IMR-90 (cell line): Measurements from ENCODE around the gene H19. TPM values are rescaled to one million over a fixed set of nuclear protein-coding genes. Genes with fewer than 3 reads are reported as not detected.

Source experiments
- ATAC-seq: fragments of 200-7000 bp; cut with Tn5 transposase; 2 replicates; pipeline ENCODE4 v1.9.1; 2020; ENCODE audit warnings: low read depth, mild to moderate bottlenecking, moderate library complexity
- BruUV-seq: library from RNA; stranded (reverse); fragments of 400-500 nt; replicated peaks from 2 replicates; lab custom pipeline; 2021; lab: Mats Ljungman, UMichigan
- CTCF ChIA-PET: fragments of 300-600 bp; formaldehyde crosslinking; extraction: SDS; loops from one replicate; lab custom pipeline; 2021; ENCODE audit warnings: antibody characterized with exemption; lab: Yijun Ruan, JAX
- POLR2A ChIA-PET: fragments of 300-600 bp; sonication (Branson Sonifier 250); formaldehyde crosslinking; loops from one replicate; lab custom pipeline; 2022; ENCODE audit warnings: antibody characterized with exemption; ENCODE audit not compliant: unreplicated experiment; lab: Charles Lee
- DNase-seq: peaks from one replicate; pipeline ENCODE4 v3.0.0; 2013
- H2AFZ ChIP-seq: replicated peaks from 2 replicates; pipeline ENCODE3; 2013; ENCODE audit warnings: low read length, mild to moderate bottlenecking; ENCODE audit not compliant: poor library complexity
- H2AK5ac ChIP-seq: 2 replicates; pipeline ENCODE4 v1.6.1; 2013; ENCODE audit warnings: low read depth, low read length, inconsistent platforms
- H2AK9ac ChIP-seq: replicated peaks from 2 replicates; pipeline ENCODE3; 2013; ENCODE audit warnings: mild to moderate bottlenecking, low read depth, low read length, moderate library complexity; ENCODE audit not compliant: poor library complexity
- H2BK120ac ChIP-seq: 2 replicates; pipeline ENCODE4 v1.6.1; 2013; ENCODE audit warnings: low read depth, low read length, inconsistent platforms
- H2BK15ac ChIP-seq: 3 replicates; pipeline ENCODE4 v1.6.1; 2013; ENCODE audit warnings: low read depth, low read length, inconsistent platforms
- H2BK20ac ChIP-seq: 2 replicates; pipeline ENCODE4 v1.6.1; 2013; ENCODE audit warnings: low read depth, mild to moderate bottlenecking, inconsistent platforms, low read length, moderate library complexity
- H2BK5ac ChIP-seq: 2 replicates; pipeline ENCODE4 v1.6.1; 2013; ENCODE audit warnings: mild to moderate bottlenecking, low read depth, low read length, inconsistent platforms; ENCODE audit not compliant: poor library complexity, severe bottlenecking
- H3K14ac ChIP-seq: replicated peaks from 2 replicates; pipeline ENCODE4 v1.6.1; 2013; ENCODE audit warnings: low read depth, low read length, inconsistent platforms
- H3K18ac ChIP-seq: 2 replicates; pipeline ENCODE4 v1.6.1; 2013; ENCODE audit warnings: low read depth, low read length, control low read depth
- H3K23ac ChIP-seq: 2 replicates; pipeline ENCODE4 v1.6.1; 2013; ENCODE audit warnings: low read depth, low read length, inconsistent platforms
- H3K27ac ChIP-seq: 2 replicates; pipeline ENCODE4 v1.5.1; 2013; ENCODE audit warnings: mild to moderate bottlenecking, control low read depth, low read length; ENCODE audit not compliant: insufficient read depth
- H3K27me3 ChIP-seq: 2 replicates; pipeline ENCODE4 v1.6.1; 2013; ENCODE audit warnings: low read length; ENCODE audit not compliant: control insufficient read depth, insufficient read depth
- H3K36me3 ChIP-seq: 2 replicates; pipeline ENCODE4 v1.6.1; 2013; ENCODE audit warnings: low read length, mixed read lengths; ENCODE audit not compliant: control insufficient read depth, insufficient read depth
- H3K4ac ChIP-seq: 2 replicates; pipeline ENCODE4 v1.6.1; 2013; ENCODE audit warnings: low read depth, low read length, inconsistent platforms
- H3K4me1 ChIP-seq: 2 replicates; pipeline ENCODE4 v1.6.1; 2013; ENCODE audit warnings: low read length, mixed read lengths; ENCODE audit not compliant: control insufficient read depth, insufficient read depth
- H3K4me2 ChIP-seq: 2 replicates; pipeline ENCODE4 v1.6.1; 2013; ENCODE audit warnings: low read depth, mild to moderate bottlenecking, control low read depth, low read length, moderate library complexity
- H3K4me3 ChIP-seq: 2 replicates; pipeline ENCODE4 v1.5.1; 2013; ENCODE audit warnings: low read depth, mild to moderate bottlenecking, control low read depth, low read length, moderate library complexity; ENCODE audit not compliant: insufficient read depth
- H3K56ac ChIP-seq: 2 replicates; pipeline ENCODE4 v1.6.1; 2013; ENCODE audit warnings: low read length, inconsistent platforms; ENCODE audit not compliant: insufficient read depth; ENCODE audit errors: extremely low read depth
- H3K79me1 ChIP-seq, 2 experiments: 2 replicates each; pipeline ENCODE4 v1.6.1; 2013; ENCODE audit warnings: low read length in 2 of 2, inconsistent platforms in 1 of 2, low read depth in 1 of 2
- H3K9ac ChIP-seq: 2 replicates; pipeline ENCODE4 v1.6.1; 2013; ENCODE audit warnings: low read depth, low read length, control low read depth
- H3K9me1 ChIP-seq: 2 replicates; pipeline ENCODE4 v1.6.1; 2013; ENCODE audit warnings: low read length, inconsistent platforms; ENCODE audit not compliant: insufficient read depth
- H3K9me3 ChIP-seq: 2 replicates; pipeline ENCODE4 v1.6.1; 2013; ENCODE audit warnings: low read length; ENCODE audit not compliant: control insufficient read depth, insufficient read depth
- H4K20me1 ChIP-seq: 2 replicates; pipeline ENCODE4 v1.6.1; 2013; ENCODE audit warnings: low read length, inconsistent platforms; ENCODE audit not compliant: insufficient read depth
- H4K5ac ChIP-seq: 2 replicates; pipeline ENCODE4 v1.6.1; 2013; ENCODE audit warnings: mild to moderate bottlenecking, low read depth, low read length, control low read depth
- H4K8ac ChIP-seq, 2 experiments: 2 replicates each; pipeline ENCODE4 v1.6.1; 2013; ENCODE audit warnings: low read depth in 2 of 2, low read length in 2 of 2, control low read depth in 1 of 2, inconsistent platforms in 1 of 2
- H4K91ac ChIP-seq: 2 replicates; pipeline ENCODE4 v1.6.1; 2013; ENCODE audit warnings: low read depth, low read length, inconsistent platforms; ENCODE audit not compliant: insufficient read depth
- BHLHE40 ChIP-seq: fragments of 150-350 bp; IDR thresholded peaks from 2 replicates; pipeline ENCODE4 v1.6.1; 2016; ENCODE audit warnings: mild to moderate bottlenecking, low read depth, low read length
- CEBPB ChIP-seq: IDR thresholded peaks from 2 replicates; pipeline ENCODE4 v1.6.1; 2012; ENCODE audit warnings: low read depth, low read length, improper control_type of control experiment
- CHD1 ChIP-seq: IDR thresholded peaks from 2 replicates; pipeline ENCODE4 v1.6.1; 2012; ENCODE audit warnings: low read depth, low read length, improper control_type of control experiment
- CTCF ChIP-seq: conservative IDR thresholded peaks from 2 replicates; pipeline ENCODE4 v1.5.1; 2012; ENCODE audit warnings: mild to moderate bottlenecking, low read depth, low read length, improper control_type of control experiment
- FOS ChIP-seq: fragments of 150-350 bp; IDR thresholded peaks from 2 replicates; pipeline ENCODE4 v1.6.1; 2016; ENCODE audit warnings: low read depth, low read length
- MAFK ChIP-seq: IDR thresholded peaks from 2 replicates; pipeline ENCODE4 v1.6.1; 2012; ENCODE audit warnings: low read depth, low read length, improper control_type of control experiment
- MAZ ChIP-seq: IDR thresholded peaks from 2 replicates; pipeline ENCODE4 v1.6.1; 2012; ENCODE audit warnings: low read depth, mild to moderate bottlenecking, low read length, improper control_type of control experiment, moderate library complexity, borderline replicate concordance
- MXI1 ChIP-seq: IDR thresholded peaks from 2 replicates; pipeline ENCODE4 v1.6.1; 2012; ENCODE audit warnings: low read depth, mild to moderate bottlenecking, low read length, moderate library complexity, borderline replicate concordance
- NFE2L2 ChIP-seq: fragments of 150-350 bp; IDR thresholded peaks from 2 replicates; pipeline ENCODE4 v1.6.1; 2016; ENCODE audit warnings: low read depth, mild to moderate bottlenecking, low read length
- POLR2A ChIP-seq: IDR thresholded peaks from 2 replicates; pipeline ENCODE4 v1.6.1; 2012; ENCODE audit warnings: mild to moderate bottlenecking, low read depth, low read length
- RAD21 ChIP-seq: IDR thresholded peaks from 2 replicates; pipeline ENCODE4 v1.6.1; 2012; ENCODE audit warnings: low read length, improper control_type of control experiment
- RCOR1 ChIP-seq: IDR thresholded peaks from 2 replicates; pipeline ENCODE4 v1.6.1; 2012; ENCODE audit warnings: mild to moderate bottlenecking, low read length, improper control_type of control experiment; ENCODE audit not compliant: insufficient replicate concordance
- RFX5 ChIP-seq: IDR thresholded peaks from 2 replicates; pipeline ENCODE4 v1.8.0; 2012; ENCODE audit warnings: low read depth, mild to moderate bottlenecking, low read length, moderate library complexity
- SMC3 ChIP-seq: fragments of 150-350 bp; IDR thresholded peaks from 2 replicates; pipeline ENCODE4 v1.6.1; 2016; ENCODE audit warnings: low read depth, mild to moderate bottlenecking, antibody characterized with exemption, low read length, moderate library complexity
- WGBS, 2 experiments: methylation state at CpG; one replicate each; pipeline versions ENCODE4 v1.1.5 to v1.1.7; 2013; ENCODE audit warnings: missing lambda C conversion rate in 2 of 2; ENCODE audit not compliant: insufficient read length in 1 of 2; ENCODE audit errors: extremely low coverage in 2 of 2; 5-methylcytosine and 5-hydroxymethylcytosine counted together
- dilution Hi-C: fragments of 300-500 bp; cut with HindIII; formaldehyde crosslinking; loops from one replicate; pipeline ENCODE4 v1.14.3; 2018; ENCODE audit warnings: low sequenced_read_pairs; ENCODE audit not compliant: unreplicated experiment
- in situ Hi-C: fragments of 300-500 bp; cut with MboI; formaldehyde crosslinking; loops from 3 replicates; pipeline ENCODE4 v1.14.3; 2019; ENCODE audit warnings: low sequenced_read_pairs, inconsistent platforms, mixed read lengths
- intact Hi-C: fragments of 100-400 bp; cut with micrococcal nuclease; formaldehyde crosslinking; loops from 2 replicates; pipeline ENCODE4 v1.10.0; 2022
- polyA plus RNA-seq, 3 experiments: library from polyadenylated mRNA; depleted of rRNA; stranded (reverse); fragments of >200 nt; gene quantifications; 2 replicates each; pipeline ENCODE4 v1.2.3, GENCODE V29; 2012; ENCODE audit warnings: low replicate concordance in 1 of 3
- total RNA-seq: library from RNA; depleted of rRNA; stranded (reverse); fragments of >200 nt; gene quantifications from 2 replicates; pipeline ENCODE4 v1.2.3, GENCODE V29; 2012
- TF ChIP-seq, protein P1 (sequence below): fragments of 150-350 bp; IDR thresholded peaks from 2 replicates; pipeline ENCODE4 v1.6.1; 2017; ENCODE audit warnings: mild to moderate bottlenecking, antibody characterized with exemption, low read length, low read depth
- TF ChIP-seq, protein P2 (sequence below): fragments of 150-350 bp; IDR thresholded peaks from 2 replicates; pipeline ENCODE4 v1.6.1; 2016; ENCODE audit warnings: low read depth, mild to moderate bottlenecking, low read length, moderate library complexity, borderline replicate concordance

Gene H19
- total and polyA plus RNA-seq, 2 of the 4 experiments (the other 2 are of a cell fraction), result 0.41 TPM; not detected in 1

DNA sequence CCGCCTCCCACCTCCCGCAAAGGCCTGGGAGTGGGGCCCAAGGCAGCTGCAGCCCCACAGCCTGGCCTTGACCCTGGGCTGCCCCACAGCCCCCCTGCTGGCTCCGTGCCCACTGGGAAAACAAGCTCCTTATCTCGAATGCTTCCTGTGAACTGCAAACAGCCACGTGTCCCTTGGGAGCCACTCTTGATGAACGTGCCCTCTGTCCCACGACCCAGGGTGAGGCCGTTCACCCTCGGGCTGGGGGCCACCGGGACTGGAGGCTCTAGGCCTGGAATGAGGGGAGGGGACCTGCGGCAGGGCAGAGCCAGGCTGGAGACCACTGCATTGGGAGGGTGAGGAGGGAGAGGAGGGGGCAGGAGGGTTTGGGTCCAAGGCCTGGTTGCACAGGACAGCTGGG is 9.5 kb downstream of the H19 start:
- Histone ChIP-seq H4K91ac (no peak overlapping the region), H3K9me3 (no peaks in the 10 kb centered on the region), H4K20me1 (no peaks in the 10 kb centered on the region), H3K4me2 (no peak overlapping the region), H3K9ac (no peak overlapping the region), H3K36me3 (no peaks in the 10 kb centered on the region), H3K56ac (no peak overlapping the region), H3K23ac (no peak overlapping the region), H3K9me1 (no peaks in the 10 kb centered on the region), H3K18ac (no peak overlapping the region), H2BK15ac (no peak overlapping the region), H2BK20ac (no peak overlapping the region), H4K8ac (no peak overlapping the region), H3K14ac (no peak overlapping the region), H2BK5ac (no peak overlapping the region), H2AK5ac (no peak overlapping the region), H2AK9ac (no peak overlapping the region), H4K5ac (no peak overlapping the region), H3K27me3 (no peaks in the 10 kb centered on the region), H3K79me1 (no peaks in the 10 kb centered on the region), H3K4ac (no peak overlapping the region), H2BK120ac (no peak overlapping the region), H3K4me3 (no peak overlapping the region), H3K27ac (no peak overlapping the region), H3K4me1 (no peaks in the 10 kb centered on the region), H2AFZ (no peak overlapping the region)
- dilution Hi-C loops, result no loop called here
- intact Hi-C loops, result no loop called here
- DNase-seq, result no peak
- BruUV-seq, result no TSS peak
- ChIA-PET CTCF (no interaction called here), POLR2A (no interaction called here)
- TF ChIP-seq BHLHE40, result no peak
- no peak for TF ChIP-seq RFX5
- TF ChIP-seq FOS, result no peak
- no peak for TF ChIP-seq MXI1
- no peak for TF ChIP-seq SMC3
- TF ChIP-seq, protein P1, sequence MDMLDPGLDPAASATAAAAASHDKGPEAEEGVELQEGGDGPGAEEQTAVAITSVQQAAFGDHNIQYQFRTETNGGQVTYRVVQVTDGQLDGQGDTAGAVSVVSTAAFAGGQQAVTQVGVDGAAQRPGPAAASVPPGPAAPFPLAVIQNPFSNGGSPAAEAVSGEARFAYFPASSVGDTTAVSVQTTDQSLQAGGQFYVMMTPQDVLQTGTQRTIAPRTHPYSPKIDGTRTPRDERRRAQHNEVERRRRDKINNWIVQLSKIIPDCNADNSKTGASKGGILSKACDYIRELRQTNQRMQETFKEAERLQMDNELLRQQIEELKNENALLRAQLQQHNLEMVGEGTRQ, result no peak
- TF ChIP-seq POLR2A, result no peak
- TF ChIP-seq CHD1, result no peak
- TF ChIP-seq, protein P2, sequence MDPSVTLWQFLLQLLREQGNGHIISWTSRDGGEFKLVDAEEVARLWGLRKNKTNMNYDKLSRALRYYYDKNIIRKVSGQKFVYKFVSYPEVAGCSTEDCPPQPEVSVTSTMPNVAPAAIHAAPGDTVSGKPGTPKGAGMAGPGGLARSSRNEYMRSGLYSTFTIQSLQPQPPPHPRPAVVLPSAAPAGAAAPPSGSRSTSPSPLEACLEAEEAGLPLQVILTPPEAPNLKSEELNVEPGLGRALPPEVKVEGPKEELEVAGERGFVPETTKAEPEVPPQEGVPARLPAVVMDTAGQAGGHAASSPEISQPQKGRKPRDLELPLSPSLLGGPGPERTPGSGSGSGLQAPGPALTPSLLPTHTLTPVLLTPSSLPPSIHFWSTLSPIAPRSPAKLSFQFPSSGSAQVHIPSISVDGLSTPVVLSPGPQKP, result no peak
- TF ChIP-seq MAFK, result no peak
- TF ChIP-seq NFE2L2, result no peak
- TF ChIP-seq MAZ, result no peak
- no peak for TF ChIP-seq RAD21
- no peak for TF ChIP-seq CEBPB
- no peak for TF ChIP-seq RCOR1
- TF ChIP-seq CTCF, result no peak
- no CpG with 5 or more reads among the region's 11 CpGs for WGBS, 2 experiments
- in situ Hi-C loops, result no loop called here
- no peak for ATAC-seq
